ENCODE results near the gene RAB1A.
"Not testable (repeated sequence)": the region's sequence is repeated elsewhere in the genome, so short reads cannot be mapped to it uniquely, and the experiment has no call there.

RAB1A gene

DNA sequence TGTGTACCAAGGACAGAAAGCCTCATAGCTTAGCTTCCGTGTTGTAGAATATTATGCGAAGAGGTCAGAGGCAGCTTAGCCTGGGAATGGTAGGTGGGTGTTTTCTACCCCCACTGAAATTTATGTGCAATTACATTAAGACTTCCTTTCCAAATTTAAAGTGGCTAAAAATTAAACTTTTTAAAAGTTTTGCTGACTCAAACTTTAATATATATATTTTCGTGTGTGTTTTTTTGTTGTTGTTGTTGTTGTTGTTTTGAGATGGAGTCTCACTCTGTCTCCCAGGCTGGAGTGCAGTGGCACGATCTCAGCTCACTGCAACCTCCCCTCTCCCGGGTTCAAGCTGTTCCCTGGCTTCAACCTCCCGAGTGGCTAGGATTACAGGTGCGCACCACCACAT, 4.3 kb upstream of the RAB1A start:
- no peak for DNase-seq

- DNase-seq: no peak
These were observed 3.7 kb upstream of the RAB1A start for GRCh38 chr2:65133626-65134025.

- DNase-seq: not testable (repeated sequence)
These were observed 3.0 kb upstream of the RAB1A start for GRCh38 chr2:65132930-65133329.

DNA sequence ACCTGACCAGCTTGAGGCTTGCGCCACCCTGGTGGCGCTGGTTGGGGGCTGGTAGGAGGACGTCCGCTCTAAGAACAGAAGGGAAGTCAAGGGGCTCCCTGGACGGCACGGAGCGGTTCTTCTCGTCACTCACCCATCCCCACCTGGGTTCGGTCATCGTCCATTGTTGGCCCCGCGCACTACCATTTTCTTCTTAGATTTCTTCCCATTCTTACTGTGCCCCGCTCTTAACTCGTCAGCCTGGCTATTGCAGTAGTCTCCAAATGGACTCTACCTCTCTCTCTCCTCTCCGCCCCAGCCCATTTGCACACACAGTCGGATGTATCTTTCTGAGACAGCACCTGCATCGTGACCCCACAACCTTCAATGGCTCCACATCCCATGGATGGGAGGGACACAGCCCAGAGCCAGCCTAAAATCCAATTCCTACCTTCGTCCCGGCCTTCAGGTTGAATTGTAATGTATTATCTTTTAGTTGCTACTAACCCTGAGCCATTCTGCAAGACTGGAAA, 814 bp upstream of the RAB1A start:
- peak in 1 of 2 donors; percentile 80 for DNase-seq

- no peak for DNase-seq
These were observed 550 bp downstream of the RAB1A start for GRCh38 chr2:65129286-65129825.

DNA sequence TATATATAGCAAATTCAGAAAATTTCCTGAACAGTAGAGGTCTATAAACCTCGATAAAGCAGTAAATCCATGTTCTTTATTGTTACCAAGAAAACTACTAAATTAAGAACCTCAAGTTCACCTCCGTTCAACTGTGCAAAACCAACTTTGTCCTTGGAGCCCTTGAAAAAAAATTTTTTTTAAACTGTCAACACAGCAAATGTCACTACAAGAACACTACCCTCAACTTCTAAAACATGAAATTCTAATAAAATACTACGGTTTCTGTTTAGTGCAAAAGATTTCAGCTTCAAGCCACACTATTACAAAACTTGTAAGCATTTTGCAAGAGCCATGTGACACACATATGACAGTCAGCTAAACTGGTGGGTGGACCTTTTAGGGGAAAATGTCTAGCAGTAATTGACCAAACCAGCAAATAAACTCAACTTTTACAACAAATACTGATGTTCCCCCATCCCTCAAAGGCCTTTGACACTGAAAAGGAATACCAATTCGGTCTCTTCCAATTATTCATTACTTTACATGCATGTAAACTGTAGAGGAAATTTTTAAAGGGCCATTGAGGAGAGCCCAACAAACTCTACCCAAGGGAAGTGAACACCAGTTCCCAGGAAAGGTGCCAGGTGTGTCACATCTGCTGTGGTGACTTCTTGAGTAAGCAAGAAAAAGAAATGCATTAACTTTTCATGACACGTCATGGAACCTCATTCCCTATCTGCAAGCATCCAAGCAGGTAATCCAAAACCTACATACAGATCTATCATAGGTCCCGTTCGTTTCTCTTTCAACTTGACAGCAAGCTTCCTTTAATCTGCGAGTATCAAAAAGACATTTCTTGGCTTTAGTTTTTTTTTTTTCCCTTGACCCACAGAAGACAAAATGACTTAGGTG, 1.4 kb downstream of the RAB1A start:
- DNase-seq: no peak

DNA sequence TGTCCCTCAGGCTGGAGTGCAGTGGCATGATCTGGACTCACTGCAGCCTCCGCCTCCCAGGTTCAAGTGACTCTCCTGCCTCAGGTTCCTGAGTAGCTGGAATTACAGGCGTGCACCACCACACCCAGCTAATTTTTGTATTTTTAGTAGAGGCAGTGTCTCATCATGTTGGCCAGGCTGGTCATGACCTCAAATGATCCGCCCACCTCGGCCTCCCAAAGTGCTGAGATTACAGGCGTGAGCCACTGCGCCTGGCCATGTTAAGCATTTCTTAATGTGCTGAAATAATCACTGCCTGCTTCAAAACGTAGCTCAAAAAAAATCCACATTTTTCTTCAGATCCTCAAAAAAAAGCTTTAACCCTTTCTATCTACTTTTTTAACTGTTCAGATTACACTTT, 4.4 kb downstream of the RAB1A start:
- not testable (repeated sequence) for DNase-seq

DNA sequence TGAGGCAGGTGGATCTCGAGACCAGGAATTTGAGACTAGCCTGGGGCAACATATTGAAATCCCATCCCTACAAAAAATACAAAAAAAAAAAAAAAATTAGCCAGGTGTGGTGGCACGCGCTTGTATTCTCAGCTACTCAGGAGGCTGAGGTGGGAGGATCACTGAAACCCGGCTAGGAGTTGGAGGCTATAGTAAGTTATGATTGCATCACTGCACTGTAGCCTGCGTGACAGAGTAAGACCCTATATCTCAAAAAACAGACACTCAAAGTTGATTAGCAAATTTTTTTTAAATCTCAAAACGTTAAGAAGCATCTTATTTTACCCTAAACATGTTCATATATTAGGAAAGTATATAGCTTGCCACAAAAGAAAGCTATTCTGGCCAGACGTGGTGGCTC, 7.6 kb downstream of the RAB1A start:
- DNase-seq: no peak

GRCh38 chr2:65120990-65121693, 8.8 kb downstream of the RAB1A start:
- no peak for DNase-seq

- no peak for DNase-seq
These were observed 13.3 kb downstream of the RAB1A start for GRCh38 chr2:65116645-65117044.

GRCh38 chr2:65114921-65115320, 15.0 kb downstream of the RAB1A start:
- DNase-seq: no peak

DNA sequence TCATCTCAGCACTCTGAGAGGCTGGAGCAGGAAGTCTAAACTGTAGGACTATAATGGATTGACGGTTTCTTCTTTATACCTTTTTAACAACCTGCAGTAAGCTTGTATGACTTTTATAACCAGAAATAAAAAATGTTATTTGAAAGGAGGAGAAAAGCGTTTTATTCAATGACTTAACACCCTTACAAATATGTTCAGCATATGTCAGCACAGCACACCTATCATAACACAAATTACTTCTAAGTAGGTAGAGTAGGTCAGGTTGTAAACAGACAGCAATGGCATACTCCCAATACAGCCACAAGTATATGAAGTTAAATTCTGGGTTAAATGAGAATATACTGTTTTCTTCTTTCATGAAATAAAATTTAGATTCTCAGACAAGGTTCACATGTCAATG, 16.1 kb downstream of the RAB1A start:
- DNase-seq: no peak

DNA sequence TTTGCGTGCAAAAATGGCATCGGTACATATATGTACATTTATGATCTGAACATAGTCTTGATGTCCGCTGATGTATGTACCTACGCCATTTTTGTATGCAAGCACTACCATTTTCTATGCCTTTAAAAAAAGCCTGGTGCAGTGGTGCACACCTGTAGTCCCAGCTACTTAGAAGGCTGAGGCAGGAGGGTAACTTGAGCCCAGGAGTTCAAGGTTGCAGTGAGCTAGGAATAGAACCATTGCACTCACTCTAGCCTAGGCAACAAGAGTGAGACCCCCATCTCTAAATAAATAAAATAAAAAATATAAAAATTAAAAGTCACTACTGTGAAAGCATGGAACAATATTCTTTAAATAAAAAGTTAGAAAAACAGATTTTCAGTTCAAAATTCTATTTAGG, 16.7 kb downstream of the RAB1A start:
- DNase-seq: no peak

DNA sequence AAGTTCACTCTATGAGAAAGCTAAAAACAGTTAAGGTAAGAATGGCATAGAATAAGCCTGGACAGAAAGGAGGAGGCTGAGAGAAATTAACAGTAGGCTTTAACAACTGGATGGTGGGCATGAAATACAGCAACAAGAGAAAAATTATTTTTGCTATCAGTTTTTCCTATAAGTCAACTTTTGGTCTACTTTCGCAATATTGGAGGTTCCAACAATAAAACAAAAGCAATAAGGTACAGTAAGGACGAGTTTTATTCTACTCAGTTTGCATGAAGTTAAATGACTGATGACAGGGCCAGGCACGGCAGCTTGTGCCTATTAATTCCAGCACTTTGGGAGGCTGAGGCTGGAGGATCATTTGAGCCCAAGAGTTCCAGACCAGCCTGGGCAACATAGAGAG, 17.3 kb downstream of the RAB1A start:
- DNase-seq: no peak

- DNase-seq: no peak
These were observed 21.1 kb downstream of the RAB1A start for GRCh38 chr2:65108780-65109179.

DNA sequence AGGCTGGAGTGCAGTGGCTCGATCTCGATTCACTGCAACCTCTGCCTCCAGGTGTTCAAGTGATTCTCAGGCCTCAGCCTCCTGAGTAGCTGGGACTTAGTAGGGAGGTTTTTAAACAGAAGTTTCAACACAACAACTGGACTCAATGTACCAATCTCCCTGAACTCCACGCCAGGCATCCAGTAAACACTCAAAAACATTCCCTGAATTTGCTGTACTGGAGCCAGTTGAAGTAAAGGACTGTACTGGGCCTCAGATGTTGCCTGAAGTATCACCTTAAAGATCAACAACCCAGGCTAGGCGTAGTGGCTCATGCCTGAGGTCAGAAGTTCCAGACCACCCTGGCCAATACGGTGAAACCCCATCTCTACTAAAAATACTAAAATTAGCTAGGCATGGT, 22.4 kb downstream of the RAB1A start:
- no peak for DNase-seq

GRCh38 chr2:65103013-65103715, 26.7 kb downstream of the RAB1A start:
- DNase-seq: no peak

DNA sequence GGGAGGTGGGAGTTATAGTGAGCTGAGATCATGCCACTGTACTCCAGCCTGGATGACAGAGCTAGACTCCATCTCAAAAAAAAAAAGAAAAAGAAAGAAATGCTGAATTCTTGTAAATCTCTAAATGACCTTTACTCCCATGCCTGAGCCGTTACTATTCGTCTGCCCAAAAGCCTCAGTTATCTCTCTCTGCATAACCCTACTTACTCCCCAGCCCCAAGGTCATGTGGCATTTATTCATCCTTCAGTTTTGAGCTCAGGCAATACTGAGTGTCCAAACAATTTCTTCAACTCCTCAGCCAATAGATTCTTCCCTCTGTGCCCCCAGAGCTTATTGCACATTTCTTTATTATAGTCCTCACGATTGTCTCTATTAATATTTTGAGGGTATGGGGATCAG, 28.8 kb downstream of the RAB1A start:
- DNase-seq: no peak

DNA sequence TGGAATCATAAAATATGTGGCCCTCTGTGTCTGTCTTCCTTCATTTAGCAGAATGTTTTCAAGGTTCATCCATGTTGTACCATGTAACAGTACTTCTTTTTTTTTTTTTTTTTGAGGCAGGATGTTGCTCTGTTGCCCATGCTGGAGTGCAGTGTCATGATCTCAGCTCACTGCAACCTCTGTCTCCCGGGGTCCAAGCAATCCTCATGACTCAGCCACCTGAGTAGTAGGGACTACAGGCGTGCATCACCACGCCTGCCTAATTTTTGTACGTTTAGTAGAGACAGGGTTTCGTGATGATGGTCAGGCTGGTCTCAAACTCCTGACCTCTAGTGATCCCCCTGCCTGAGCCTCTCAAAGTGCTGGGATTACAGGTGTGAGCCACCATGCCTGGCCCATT, 31.2 kb downstream of the RAB1A start:
- no peak for DNase-seq

GRCh38 chr2:65097844-65098243, 32.1 kb downstream of the RAB1A start:
- no peak for DNase-seq

- no peak for DNase-seq
These were observed 33.0 kb downstream of the RAB1A start for GRCh38 chr2:65096948-65097347.

- DNase-seq: no peak
These were observed 36.7 kb downstream of the RAB1A start for GRCh38 chr2:65093211-65093610.

DNA sequence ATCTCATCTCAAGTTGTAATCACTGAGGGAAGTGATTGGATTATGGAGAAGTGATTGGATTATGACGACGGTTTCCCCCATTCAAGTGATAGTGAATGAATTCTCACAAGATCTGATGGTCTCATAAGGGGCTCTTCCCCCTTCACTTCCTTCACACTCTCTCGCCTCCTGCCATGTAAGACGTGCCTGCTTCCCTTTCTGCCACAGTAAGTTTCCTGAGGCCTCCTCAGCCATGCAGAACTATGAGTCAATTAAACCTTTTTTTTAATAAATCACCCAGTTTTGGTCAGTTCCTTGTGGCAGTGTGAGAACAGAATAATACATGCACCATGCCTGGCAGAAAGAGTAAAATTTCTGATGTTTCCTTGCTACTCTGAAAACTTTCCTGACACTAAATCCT, 37.1 kb downstream of the RAB1A start:
- DNase-seq: no peak
